Central memory CD8-positive, alpha-beta T cell (primary cell): ENCODE results near the gene PPP1R7.

Experiments used
- ATAC-seq: fragments of 150-1000 bp; cut with Tn5 transposase; replicated peaks from 2 replicates; pipeline ENCODE4 v1.10.0; 2022; ENCODE audit warnings: mild to moderate bottlenecking, moderate FRiP score, moderate number of reproducible peaks; ENCODE audit not compliant: poor library complexity, severe bottlenecking; ENCODE audit errors: extremely low read depth
- DNase-seq, 2 donors: peaks; one replicate each; pipeline ENCODE4 v3.0.0; 2021; ENCODE audit warnings: low spot score in 2 of 2
- H3K27ac Mint-ChIP-seq: one replicate; pipeline ENCODE4 v1.8.0; 2022; ENCODE audit warnings: low read depth, mild to moderate bottlenecking, moderate library complexity, mixed read lengths
- H3K27me3 Mint-ChIP-seq: one replicate; pipeline ENCODE4 v1.8.0; 2022; ENCODE audit warnings: mixed read lengths
- H3K36me3 Mint-ChIP-seq: one replicate; pipeline ENCODE4 v1.8.0; 2022; ENCODE audit warnings: mild to moderate bottlenecking, moderate library complexity, mixed read lengths; ENCODE audit not compliant: insufficient read depth
- H3K4me1 Mint-ChIP-seq: one replicate; pipeline ENCODE4 v1.8.0; 2022; ENCODE audit warnings: mixed read lengths
- H3K4me3 Mint-ChIP-seq: one replicate; pipeline ENCODE4 v1.8.0; 2022; ENCODE audit warnings: mild to moderate bottlenecking, moderate library complexity, mixed read lengths
- H3K9me3 Mint-ChIP-seq: one replicate; pipeline ENCODE4 v1.8.0; 2022; ENCODE audit warnings: mixed read lengths

PPP1R7 gene

DNA sequence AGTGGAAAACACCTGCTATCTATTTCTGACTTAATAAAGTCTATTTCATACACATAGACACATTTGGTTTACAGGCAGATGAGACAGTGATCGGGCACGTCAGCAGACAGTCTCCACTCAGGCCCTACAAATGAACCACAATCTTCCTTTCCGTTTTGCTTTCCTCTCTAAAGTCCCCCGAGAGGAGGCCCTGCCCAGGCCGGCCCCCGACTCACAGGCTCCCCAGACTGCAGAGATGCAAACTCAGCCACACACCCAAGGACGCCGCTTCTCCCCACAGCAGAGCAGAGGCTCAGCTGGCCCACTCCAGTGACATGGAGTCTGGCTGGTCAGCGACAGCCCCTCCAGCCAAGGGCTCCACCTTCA is 38.8 kb upstream of the PPP1R7 start:
- ATAC-seq = peak; percentile 52
- peaks cover 51% of the 10 kb centered on the region for H3K4me1 Mint-ChIP-seq
- H3K36me3 Mint-ChIP-seq = peaks cover 19% of the 10 kb centered on the region
- peak overlapping the region; percentile 78 for H3K4me3 Mint-ChIP-seq
- peak in 1 of 2 donors; percentile 27 for DNase-seq
- H3K27me3 Mint-ChIP-seq = no peaks in the 10 kb centered on the region
- peak overlapping the region; percentile 94 for H3K27ac Mint-ChIP-seq
- H3K9me3 Mint-ChIP-seq = no peaks in the 10 kb centered on the region

DNA sequence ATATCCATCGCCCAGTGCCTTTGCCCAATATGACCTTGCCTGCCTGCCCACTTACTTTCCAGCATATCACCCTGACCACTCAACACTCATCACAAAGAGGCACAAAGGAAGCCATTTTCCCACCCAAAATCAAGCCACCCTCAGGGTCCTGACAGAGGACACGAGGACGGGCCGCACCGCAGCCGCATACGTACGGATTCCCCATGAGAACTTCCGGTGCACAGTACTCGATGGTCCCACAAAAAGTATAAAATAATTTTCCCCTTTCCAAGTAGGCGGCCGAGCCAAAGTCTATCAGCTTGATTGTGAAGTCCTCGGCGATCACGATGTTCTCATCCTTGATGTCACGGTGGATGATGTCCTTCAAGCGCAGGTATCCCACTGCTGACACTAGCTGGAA is 38.2 kb upstream of the PPP1R7 start:
- ATAC-seq (no peak), DNase-seq (no peak)
- Mint-ChIP-seq H3K27ac (peak overlapping the region; percentile 94), H3K4me3 (peak overlapping the region; percentile 78), H3K4me1 (peaks cover 54% of the 10 kb centered on the region), H3K27me3 (no peaks in the 10 kb centered on the region), H3K36me3 (peaks cover 17% of the 10 kb centered on the region), H3K9me3 (no peaks in the 10 kb centered on the region)

DNA sequence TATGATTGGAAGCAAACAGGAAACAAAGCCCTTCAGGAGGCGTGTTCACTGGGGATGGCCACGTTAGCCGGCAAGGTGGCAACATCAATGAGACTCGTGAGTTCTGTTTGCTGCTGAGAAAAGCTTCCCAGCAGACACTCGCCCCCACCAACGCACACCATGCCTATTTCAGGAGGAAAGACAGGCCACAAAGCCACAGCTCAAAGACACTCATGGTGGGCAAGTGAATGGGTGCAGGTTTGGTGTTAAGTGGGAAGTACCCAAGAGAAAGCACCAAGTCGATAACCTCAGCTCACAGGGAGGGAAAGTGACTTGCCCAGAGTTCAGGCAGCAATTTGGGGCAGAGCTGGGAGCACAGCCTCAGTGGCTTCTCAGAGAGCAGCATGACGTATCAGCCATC is 37.7 kb upstream of the PPP1R7 start:
- peak; percentile 46 for ATAC-seq
- Mint-ChIP-seq H3K27me3 (no peaks in the 10 kb centered on the region), H3K9me3 (no peaks in the 10 kb centered on the region), H3K36me3 (peaks cover 17% of the 10 kb centered on the region), H3K4me1 (peaks cover 54% of the 10 kb centered on the region), H3K27ac (peak overlapping the region; percentile 94), H3K4me3 (peak overlapping the region; percentile 78)
- DNase-seq = peak in 1 of 2 donors; percentile 48

DNA sequence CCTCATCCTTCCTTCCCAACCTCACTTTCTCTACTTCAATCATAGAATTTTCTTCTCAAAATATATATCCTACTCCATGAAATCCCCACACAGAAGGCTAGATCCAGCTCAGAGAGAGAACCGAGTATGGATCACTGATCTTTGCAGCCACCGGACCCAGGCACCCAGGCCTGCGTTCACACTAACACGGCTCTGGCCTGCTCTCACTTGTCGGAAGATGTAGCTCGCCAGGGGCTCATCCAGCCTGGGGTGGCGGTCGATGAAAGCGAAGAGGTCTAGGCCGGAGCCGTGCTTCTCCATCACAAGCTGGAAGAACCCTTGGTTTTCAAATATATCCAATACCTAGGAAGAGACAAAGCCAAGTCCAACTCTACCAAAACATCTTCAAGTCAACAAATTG is 35.4 kb upstream of the PPP1R7 start:
- Mint-ChIP-seq H3K36me3 (peaks cover 19% of the 10 kb centered on the region), H3K4me1 (peaks cover 38% of the 10 kb centered on the region), H3K27ac (peak overlapping the region; percentile 2), H3K4me3 (no peak overlapping the region), H3K27me3 (no peaks in the 10 kb centered on the region), H3K9me3 (no peaks in the 10 kb centered on the region)
- DNase-seq (no peak), ATAC-seq (no peak)

DNA sequence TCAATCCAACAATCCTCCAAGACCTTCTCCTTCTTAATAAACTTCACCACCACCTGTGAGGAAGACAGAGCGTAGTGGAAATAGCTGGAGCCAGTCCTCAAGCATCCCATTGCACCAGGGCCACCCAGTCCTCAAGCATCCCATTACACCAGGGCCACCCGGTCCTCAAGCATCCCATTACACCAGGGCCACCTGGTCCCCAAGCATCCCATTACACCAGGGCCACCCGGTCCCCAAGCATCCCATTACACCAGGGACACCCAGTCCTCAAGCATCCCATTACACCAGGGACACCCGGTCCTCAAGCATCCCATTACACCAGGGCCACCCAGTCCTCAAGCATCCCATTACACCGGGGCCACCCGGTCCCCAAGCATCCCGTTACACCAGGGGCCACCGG is 34.9 kb upstream of the PPP1R7 start:
- H3K9me3 Mint-ChIP-seq = no peaks in the 10 kb centered on the region
- H3K27ac Mint-ChIP-seq = no peak overlapping the region
- no peaks in the 10 kb centered on the region for H3K27me3 Mint-ChIP-seq
- no peak overlapping the region for H3K4me3 Mint-ChIP-seq
- H3K36me3 Mint-ChIP-seq = peaks cover 14% of the 10 kb centered on the region
- ATAC-seq (no peak), DNase-seq (no peak)
- peaks cover 33% of the 10 kb centered on the region for H3K4me1 Mint-ChIP-seq

- Mint-ChIP-seq H3K9me3 (no peaks in the 10 kb centered on the region), H3K27me3 (no peaks in the 10 kb centered on the region), H3K27ac (peak overlapping the region; percentile 71), H3K4me3 (no peak overlapping the region), H3K36me3 (peaks cover 16% of the 10 kb centered on the region), H3K4me1 (peaks cover 20% of the 10 kb centered on the region)
- no peak for DNase-seq
- no peak for ATAC-seq
Measured at GRCh38 chr2:241116606-241117560, 33.4 kb upstream of the PPP1R7 start.

DNA sequence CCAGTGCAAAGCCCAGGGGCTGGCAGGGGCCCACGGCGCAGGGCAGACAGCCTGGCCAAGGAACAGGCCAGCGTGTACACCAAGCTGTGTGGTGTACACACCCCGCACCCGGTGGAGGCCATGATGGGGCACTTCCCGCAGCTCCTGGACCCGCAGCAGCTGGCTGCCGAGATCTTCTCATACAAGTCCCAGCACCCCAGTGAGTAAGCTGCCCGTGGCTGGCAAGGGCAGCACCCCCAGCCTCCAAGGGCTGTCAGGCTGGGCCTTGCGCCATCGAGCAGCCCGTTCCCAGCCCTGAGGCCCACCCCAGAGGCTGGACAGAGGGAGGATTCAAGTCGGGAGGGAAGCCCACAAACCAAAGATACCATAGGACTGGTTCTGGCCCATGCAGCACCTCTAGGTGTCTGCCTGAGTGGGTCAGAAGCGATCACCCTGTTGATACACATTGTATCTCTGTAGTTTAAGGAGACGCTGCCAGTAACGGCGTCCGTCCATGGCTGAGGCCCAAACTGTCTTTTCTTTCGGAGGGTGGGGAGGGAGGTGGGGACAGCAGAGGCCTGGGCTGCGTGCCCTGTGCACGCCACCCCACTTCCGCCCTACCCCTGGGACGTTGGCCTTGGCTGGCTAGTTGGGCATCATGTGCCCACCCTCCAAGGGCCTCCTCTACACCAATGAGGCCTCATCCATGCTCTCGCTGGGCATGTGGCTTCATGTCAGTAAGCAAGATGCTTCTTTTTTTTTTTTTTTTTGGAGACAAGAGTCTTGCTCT is 31.3 kb upstream of the PPP1R7 start:
- no peaks in the 10 kb centered on the region for H3K9me3 Mint-ChIP-seq
- no peak for DNase-seq
- H3K27me3 Mint-ChIP-seq = no peaks in the 10 kb centered on the region
- H3K27ac Mint-ChIP-seq = no peak overlapping the region
- H3K36me3 Mint-ChIP-seq = peaks cover 19% of the 10 kb centered on the region
- H3K4me1 Mint-ChIP-seq = peaks cover 10% of the 10 kb centered on the region
- H3K4me3 Mint-ChIP-seq = no peak overlapping the region
- ATAC-seq = no peak

DNA sequence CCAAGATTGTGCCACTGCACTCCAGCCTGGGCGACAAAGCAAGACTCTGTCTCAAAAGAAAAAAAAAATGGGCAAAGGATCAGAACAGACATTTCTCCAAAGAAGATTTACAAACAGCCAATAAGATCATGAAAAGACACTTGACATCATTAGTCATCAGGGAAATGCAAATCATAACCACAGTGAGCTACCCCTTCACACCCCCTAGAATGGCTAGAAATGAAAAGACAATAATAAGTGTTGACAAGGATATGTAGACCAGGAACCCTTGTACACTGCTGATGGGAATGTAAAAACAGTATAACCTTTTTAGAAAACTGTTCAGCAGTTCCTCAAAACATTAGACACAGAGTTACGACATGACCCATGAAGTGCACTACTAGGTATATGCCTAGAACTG is 29.8 kb upstream of the PPP1R7 start:
- Mint-ChIP-seq H3K27ac (no peak overlapping the region), H3K27me3 (no peaks in the 10 kb centered on the region), H3K4me1 (peaks cover 10% of the 10 kb centered on the region), H3K4me3 (no peak overlapping the region), H3K9me3 (no peaks in the 10 kb centered on the region), H3K36me3 (peaks cover 15% of the 10 kb centered on the region)
- ATAC-seq (no peak), DNase-seq (no peak)

DNA sequence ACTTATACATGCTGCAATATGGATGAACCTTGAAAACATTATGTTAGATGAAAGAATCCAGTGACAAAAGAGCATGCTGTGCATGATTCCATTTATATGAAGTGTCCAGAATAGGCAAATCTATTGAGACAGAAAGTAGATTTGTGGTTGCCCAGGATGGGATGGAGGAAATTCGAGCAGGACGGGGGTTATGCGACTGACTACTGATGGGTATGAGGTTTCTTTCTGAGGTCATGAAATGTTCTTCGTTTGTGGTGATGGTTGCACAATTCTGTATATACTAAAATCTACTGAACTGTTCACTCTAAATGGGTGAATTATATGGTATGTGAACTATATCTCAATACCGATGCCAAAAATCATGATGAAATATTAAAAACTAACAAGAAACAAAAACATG is 29.3 kb upstream of the PPP1R7 start:
- Mint-ChIP-seq H3K4me1 (peaks cover 10% of the 10 kb centered on the region), H3K27ac (no peak overlapping the region), H3K9me3 (no peaks in the 10 kb centered on the region), H3K36me3 (peaks cover 12% of the 10 kb centered on the region), H3K4me3 (no peak overlapping the region), H3K27me3 (no peaks in the 10 kb centered on the region)
- DNase-seq (no peak), ATAC-seq (no peak)

DNA sequence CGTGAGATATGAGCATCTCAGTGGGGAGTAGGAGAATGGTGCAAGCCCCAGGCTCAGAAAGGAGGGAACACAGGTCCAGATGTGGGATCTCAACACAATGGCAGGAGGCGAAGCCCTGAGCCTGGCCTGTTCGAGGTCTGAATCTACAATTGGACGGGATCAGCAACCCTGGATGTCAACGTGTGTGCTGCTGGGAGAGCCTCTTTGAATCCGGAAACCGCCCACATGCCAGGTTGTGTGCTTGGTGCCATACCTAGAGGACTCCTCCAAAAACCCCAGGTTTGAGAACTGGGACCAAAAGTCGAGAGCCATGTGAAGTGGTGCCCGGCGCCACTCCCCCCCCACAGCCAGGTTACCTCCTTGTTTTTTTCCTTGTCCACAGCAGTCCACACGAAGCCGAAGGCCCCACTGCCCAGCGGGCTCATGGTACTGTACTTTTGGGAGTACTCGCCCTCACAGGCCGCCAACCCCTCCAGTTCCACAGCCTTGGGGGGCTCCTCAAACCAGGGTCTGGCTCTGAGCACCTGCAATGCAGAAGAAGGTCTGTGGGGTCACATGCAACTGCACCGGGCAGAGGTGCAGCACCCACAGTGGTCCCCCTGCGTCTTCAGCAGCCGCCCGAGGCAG is 27.8 kb upstream of the PPP1R7 start:
- no peaks in the 10 kb centered on the region for H3K27me3 Mint-ChIP-seq
- H3K4me1 Mint-ChIP-seq = peaks cover 10% of the 10 kb centered on the region
- H3K27ac Mint-ChIP-seq = no peak overlapping the region
- no peak for DNase-seq
- H3K9me3 Mint-ChIP-seq = no peaks in the 10 kb centered on the region
- H3K36me3 Mint-ChIP-seq = peaks cover 13% of the 10 kb centered on the region
- no peak overlapping the region for H3K4me3 Mint-ChIP-seq
- no peak for ATAC-seq

- peak; percentile 59 for ATAC-seq
Measured at GRCh38 chr2:241123816-241124536, 26.3 kb upstream of the PPP1R7 start.

DNA sequence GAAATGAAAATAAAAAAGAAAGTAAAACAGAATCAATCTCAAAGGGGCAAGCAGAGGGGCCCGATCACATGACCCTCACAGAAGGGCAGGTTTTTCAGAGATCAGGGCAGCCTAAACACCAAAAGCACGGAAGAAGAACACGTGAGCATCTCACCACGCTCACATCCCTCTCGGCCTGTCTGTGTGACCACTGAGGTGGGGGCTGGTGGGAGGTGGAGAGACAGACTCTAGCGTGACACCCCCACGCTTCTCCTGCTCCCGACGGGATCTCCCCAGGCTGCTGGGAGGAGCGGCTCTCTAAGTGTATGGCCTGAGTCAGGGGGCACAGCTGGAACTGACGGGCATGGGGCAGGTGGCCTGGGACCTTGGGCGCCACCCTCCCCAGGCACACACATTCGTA is 24.6 kb upstream of the PPP1R7 start:
- ATAC-seq (no peak), DNase-seq (no peak)
- H3K36me3 Mint-ChIP-seq = peaks cover 13% of the 10 kb centered on the region
- no peaks in the 10 kb centered on the region for H3K9me3 Mint-ChIP-seq
- no peak overlapping the region for H3K4me3 Mint-ChIP-seq
- H3K27me3 Mint-ChIP-seq = no peaks in the 10 kb centered on the region
- H3K27ac Mint-ChIP-seq = peak overlapping the region; percentile 25
- H3K4me1 Mint-ChIP-seq = peaks cover 20% of the 10 kb centered on the region

More at GRCh38 chr2:241123816-241124536, 26.3 kb upstream of the PPP1R7 start:
- no peak overlapping the region for H3K4me3 Mint-ChIP-seq
- H3K9me3 Mint-ChIP-seq = no peaks in the 10 kb centered on the region
- H3K4me1 Mint-ChIP-seq = peaks cover 18% of the 10 kb centered on the region
- peaks cover 15% of the 10 kb centered on the region for H3K36me3 Mint-ChIP-seq
- no peak for DNase-seq
- no peaks in the 10 kb centered on the region for H3K27me3 Mint-ChIP-seq
- H3K27ac Mint-ChIP-seq = peak overlapping the region; percentile 13
